Stimulated activated naive B cell treated with anti-CD40 and anti-IgM and Interleukin-4, amounts not matched to agents 10 μg/mL and 1 μg/mL and 100 μg/mL, for 72 hours (primary cell): ENCODE measurements around the gene NSF.
A peak's percentile ranks its signal among the peaks of the same experiment; 100 is the strongest.
"Not testable (repeated sequence)": the region's sequence is repeated elsewhere in the genome, so short reads cannot be mapped to it uniquely, and the experiment has no call there.

Source experiments
- ATAC-seq, 2 donors: fragments of 150-1000 bp; cut with Tn5 transposase; replicated peaks; 2 replicates each; pipeline ENCODE4 v1.10.0; 2021; ENCODE audit warnings: moderate library complexity in 1 of 2
- DNase-seq: peaks from one replicate; pipeline ENCODE4 v3.0.0; 2021
- H3K27ac Mint-ChIP-seq: one replicate; pipeline ENCODE4 v1.8.0; 2022; ENCODE audit warnings: mild to moderate bottlenecking, mixed read lengths
- H3K27me3 Mint-ChIP-seq, 2 donors: one replicate each; pipeline ENCODE4 v1.8.0; 2022; ENCODE audit warnings: mixed read lengths in 2 of 2
- H3K36me3 Mint-ChIP-seq, 2 donors: one replicate each; pipeline ENCODE4 v1.8.0; 2022; ENCODE audit warnings: mixed read lengths in 2 of 2, mild to moderate bottlenecking in 1 of 2
- H3K4me1 Mint-ChIP-seq, 2 donors: one replicate each; pipeline ENCODE4 v1.8.0; 2022; ENCODE audit warnings: mixed read lengths in 2 of 2, mild to moderate bottlenecking in 1 of 2
- H3K4me3 Mint-ChIP-seq, 2 donors: one replicate each; pipeline ENCODE4 v1.8.0; 2022; ENCODE audit warnings: mild to moderate bottlenecking in 2 of 2, mixed read lengths in 2 of 2, moderate library complexity in 1 of 2
- H3K9me3 Mint-ChIP-seq, 2 donors: one replicate each; pipeline ENCODE4 v1.8.0; 2022; ENCODE audit warnings: mixed read lengths in 2 of 2, mild to moderate bottlenecking in 1 of 2

The NSF gene

DNA sequence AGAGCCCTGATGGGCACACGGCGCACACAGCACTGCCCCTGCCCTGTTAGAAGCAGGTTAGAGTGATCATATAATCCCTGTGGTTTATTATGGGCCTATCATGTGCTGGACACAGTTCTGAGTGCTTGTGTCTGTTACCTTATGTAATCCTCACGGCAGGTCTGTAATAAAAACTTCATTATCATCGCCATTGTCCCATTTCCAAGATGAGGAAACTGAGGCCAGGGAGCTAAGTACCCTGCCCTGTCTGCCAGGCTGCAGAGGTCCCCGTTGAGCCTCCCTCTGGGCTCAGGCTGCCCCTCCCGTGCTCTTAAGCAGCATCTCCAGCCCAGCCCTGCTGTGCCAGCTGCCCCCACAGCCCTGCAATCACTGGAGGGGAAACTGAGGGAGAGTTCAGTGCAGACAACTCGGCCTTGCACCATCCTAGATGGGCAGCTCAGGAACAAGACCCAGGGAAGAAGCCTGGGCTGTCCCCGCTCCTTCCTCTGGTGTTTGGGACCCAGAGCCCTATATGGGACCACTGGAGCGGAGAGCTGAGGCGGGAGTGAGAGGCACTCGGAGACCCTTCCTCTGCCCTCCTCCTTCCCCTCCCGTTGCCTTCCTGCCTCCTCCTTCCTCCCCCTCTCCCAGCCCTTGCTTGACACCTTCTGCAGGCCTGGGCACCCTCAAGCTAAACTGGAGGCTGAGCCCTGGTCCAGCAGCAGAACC is 186.0 kb downstream of the NSF start:
- Mint-ChIP-seq H3K27me3 (peaks cover 10 to 22% of the 10 kb centered on the region in 2 donors), H3K4me3 (no peak overlapping the region), H3K9me3 (no peaks in the 10 kb centered on the region), H3K27ac (no peak overlapping the region), H3K36me3 (no peaks in the 10 kb centered on the region), H3K4me1 (peaks cover 13 to 20% of the 10 kb centered on the region in 2 donors)
- DNase-seq (no peak), ATAC-seq (no peak)

DNA sequence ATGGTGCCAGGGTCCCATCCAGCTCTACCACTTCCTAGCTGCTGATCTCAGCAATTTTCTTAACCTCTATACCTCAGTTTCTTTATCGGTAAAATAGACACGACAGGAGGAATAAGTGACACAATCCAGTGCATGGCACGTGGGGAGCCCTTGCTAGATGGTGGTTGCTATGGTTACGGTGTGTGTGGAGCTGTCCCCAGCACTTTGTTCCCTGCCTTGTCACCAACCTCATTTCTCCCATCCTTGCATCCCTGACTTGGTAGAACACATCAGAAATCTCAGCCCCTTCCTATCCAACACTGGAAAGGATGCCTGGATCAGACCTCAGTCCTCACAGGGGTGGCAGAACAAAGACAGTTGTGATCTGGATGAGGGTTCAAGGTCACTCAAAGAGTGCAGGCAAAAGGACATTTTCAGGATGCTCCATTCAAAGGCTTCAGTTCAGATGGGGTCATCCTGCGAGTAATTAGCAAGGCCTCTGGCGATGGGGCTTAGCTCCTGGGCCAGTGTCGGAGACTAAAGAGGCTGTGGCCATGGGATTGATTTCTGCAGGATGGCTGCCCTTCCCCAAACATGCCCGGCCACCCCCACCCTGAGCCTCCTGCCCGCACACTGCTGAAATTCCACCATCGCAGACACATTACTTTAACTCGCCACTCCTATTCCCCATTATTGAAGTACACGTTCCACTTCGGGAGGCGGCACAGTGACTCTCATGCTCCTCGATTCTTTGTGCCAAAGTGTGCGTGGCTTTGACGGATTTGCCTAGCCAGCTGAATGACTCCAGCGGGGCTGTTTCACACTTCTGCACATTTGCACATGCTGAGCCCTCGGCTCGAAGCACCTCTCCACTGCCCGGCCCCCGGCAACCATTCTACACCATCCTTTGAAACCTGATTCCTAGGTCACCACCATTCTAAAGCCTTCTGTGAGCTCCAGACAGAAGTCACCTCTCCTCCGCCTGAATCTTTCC is 187.8 kb downstream of the NSF start:
- no peaks in the 10 kb centered on the region for H3K9me3 Mint-ChIP-seq
- no peak for ATAC-seq
- no peak for DNase-seq
- no peak overlapping the region for H3K4me3 Mint-ChIP-seq
- no peak overlapping the region for H3K27ac Mint-ChIP-seq
- peaks cover 10 to 22% of the 10 kb centered on the region in 2 donors for H3K27me3 Mint-ChIP-seq
- H3K36me3 Mint-ChIP-seq, result no peaks in the 10 kb centered on the region
- H3K4me1 Mint-ChIP-seq, result peaks cover 10 to 13% of the 10 kb centered on the region in 2 donors

DNA sequence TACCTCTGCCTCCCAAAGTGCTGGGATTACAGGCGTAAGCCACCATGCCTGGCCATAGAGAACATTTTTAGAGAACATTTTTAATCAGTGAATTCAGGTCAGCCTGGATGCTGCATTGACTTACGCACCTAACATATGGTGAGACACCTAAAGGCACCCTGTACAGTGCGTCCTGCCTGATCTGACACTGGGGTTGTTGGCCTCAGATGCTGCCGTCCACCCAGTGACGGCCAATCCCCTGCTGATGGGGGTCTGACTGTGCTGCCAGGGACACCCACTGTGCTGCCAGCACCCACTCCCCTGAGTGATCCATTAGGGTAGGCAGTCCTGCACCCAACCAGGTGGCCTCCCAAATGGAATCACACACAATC is 189.5 kb downstream of the NSF start:
- Mint-ChIP-seq H3K27me3 (peaks cover 10 to 22% of the 10 kb centered on the region in 2 donors), H3K4me3 (no peak overlapping the region), H3K36me3 (no peaks in the 10 kb centered on the region), H3K27ac (no peak overlapping the region), H3K4me1 (peaks cover 5 to 13% of the 10 kb centered on the region in 2 donors), H3K9me3 (no peaks in the 10 kb centered on the region)
- DNase-seq (no peak), ATAC-seq (no peak)

GRCh38 chr17:46782250-46782953 is 191.9 kb downstream of the NSF start:
- peaks cover 2 to 5% of the 10 kb centered on the region in 2 donors for H3K4me1 Mint-ChIP-seq
- H3K36me3 Mint-ChIP-seq, result no peaks in the 10 kb centered on the region
- H3K9me3 Mint-ChIP-seq, result no peaks in the 10 kb centered on the region
- peak; percentile 63 to 70 for ATAC-seq
- H3K27ac Mint-ChIP-seq, result no peak overlapping the region
- peaks cover 4 to 8% of the 10 kb centered on the region in 2 donors for H3K27me3 Mint-ChIP-seq
- no peak for DNase-seq
- no peak overlapping the region for H3K4me3 Mint-ChIP-seq

DNA sequence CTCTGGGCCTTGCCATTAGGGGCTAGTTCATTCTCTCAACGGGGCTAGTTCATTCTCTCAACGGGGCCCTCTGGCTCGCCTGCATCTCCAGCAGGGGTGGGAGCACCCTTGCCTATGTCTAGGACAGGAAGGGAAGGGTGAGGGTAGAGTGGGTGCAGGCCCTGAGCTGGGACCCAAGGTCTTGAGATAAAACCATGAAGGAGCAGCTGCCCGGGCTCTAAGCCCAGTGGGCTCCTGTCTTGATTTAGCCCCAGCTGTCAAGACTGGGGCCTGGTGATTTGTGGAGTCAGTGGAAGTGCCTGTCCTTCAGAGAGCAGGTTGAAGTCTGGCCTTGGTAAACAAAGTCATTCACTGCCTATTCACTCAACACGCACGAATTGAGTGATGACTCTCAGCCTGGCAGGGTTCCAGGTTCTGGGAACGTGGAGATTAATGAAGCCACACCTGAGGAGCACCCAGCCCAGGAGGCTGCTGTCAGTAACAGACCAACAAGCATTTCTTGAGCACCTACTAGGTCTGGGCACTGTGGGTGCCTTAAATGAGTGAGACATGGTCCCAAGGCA is 192.6 kb downstream of the NSF start:
- Mint-ChIP-seq H3K4me3 (no peak overlapping the region), H3K9me3 (no peaks in the 10 kb centered on the region), H3K27ac (no peak overlapping the region), H3K4me1 (peaks cover 0 to 2% of the 10 kb centered on the region in 2 donors), H3K36me3 (no peaks in the 10 kb centered on the region), H3K27me3 (peaks cover 0 to 4% of the 10 kb centered on the region in 2 donors)
- no peak for ATAC-seq
- no peak for DNase-seq

DNA sequence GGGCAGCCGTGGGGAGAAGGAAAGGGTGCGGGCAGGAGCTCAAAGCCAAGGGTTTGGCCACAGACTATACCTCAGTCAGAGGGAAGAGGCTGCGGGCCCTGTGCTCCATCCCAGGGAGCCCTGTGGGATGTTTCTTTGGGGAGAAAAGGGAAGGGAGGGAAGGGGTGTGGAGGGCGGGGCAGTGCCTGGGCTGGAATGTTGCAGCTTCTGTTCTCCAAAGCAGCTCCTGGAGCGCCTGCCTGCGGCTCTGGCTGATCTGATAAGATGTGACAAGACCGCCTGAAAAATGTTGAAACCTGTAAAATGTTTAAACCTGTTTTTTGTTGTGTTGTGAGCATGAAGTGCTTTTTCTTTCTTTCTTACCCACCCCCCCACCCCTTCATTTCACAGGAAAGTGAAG is 195.2 kb downstream of the NSF start:
- Mint-ChIP-seq H3K36me3 (peaks cover 1 to 3% of the 10 kb centered on the region in 2 donors), H3K4me1 (peaks cover 4 to 5% of the 10 kb centered on the region in 2 donors), H3K27ac (no peak overlapping the region), H3K27me3 (peaks cover 9 to 11% of the 10 kb centered on the region in 2 donors), H3K9me3 (peaks cover 0 to 5% of the 10 kb centered on the region in 2 donors), H3K4me3 (no peak overlapping the region)
- no peak for DNase-seq
- no peak for ATAC-seq

DNA sequence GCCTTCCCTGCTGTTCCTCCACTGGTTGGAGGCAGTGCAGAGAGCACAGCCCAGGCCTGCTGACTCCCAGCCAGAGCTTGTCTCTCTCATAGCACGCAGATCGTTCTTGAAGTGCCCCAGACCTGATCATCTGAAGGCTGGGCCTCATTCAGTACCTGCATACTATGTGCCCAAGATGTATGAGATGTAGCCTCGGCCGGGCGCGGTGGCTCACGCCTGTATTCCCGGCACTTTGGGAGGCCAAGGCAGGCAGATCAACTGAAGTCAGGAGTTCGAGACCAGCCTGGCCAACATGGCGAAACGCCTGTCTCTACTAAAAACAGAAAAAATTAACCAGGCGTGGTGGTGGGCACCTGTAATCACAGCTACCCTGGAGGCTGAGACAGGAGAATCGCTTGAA is 197.0 kb downstream of the NSF start:
- H3K36me3 Mint-ChIP-seq, result peaks cover 1 to 3% of the 10 kb centered on the region in 2 donors
- H3K27ac Mint-ChIP-seq, result no peak overlapping the region
- peaks cover 8 to 9% of the 10 kb centered on the region in 2 donors for H3K4me1 Mint-ChIP-seq
- peaks cover 17 to 21% of the 10 kb centered on the region in 2 donors for H3K27me3 Mint-ChIP-seq
- ATAC-seq (no peak), DNase-seq (no peak)
- peaks cover 0 to 5% of the 10 kb centered on the region in 2 donors for H3K9me3 Mint-ChIP-seq
- no peak overlapping the region for H3K4me3 Mint-ChIP-seq

DNA sequence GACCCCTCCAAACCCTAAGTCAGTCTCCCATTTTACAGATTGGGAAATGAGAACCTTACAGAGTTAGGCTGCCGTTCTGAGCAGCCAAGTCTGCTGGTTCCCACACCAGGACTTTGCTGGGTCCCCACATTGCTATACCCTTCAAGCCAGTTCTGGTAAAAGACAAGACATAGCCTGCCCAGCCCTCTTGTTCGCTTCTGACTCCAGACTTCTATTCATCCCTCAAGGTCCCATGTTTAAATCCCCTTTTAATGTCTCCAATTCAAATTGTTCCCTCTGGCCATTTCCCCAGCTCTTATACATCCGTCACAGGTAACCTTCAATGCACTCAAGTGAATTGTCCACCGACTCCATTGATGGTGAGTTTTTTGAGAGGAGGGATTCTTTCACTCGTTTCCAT is 197.8 kb downstream of the NSF start:
- ATAC-seq (no peak), DNase-seq (no peak)
- Mint-ChIP-seq H3K27ac (no peak overlapping the region), H3K4me3 (no peak overlapping the region), H3K36me3 (peaks cover 1 to 3% of the 10 kb centered on the region in 2 donors), H3K4me1 (peaks cover 8 to 9% of the 10 kb centered on the region in 2 donors), H3K9me3 (peaks cover 0 to 5% of the 10 kb centered on the region in 2 donors), H3K27me3 (peaks cover 17 to 21% of the 10 kb centered on the region in 2 donors)

- Mint-ChIP-seq H3K4me3 (no peak overlapping the region), H3K9me3 (peaks cover 0 to 5% of the 10 kb centered on the region in 2 donors), H3K27ac (no peak overlapping the region), H3K4me1 (peaks cover 8 to 10% of the 10 kb centered on the region in 2 donors), H3K27me3 (peaks cover 19 to 26% of the 10 kb centered on the region in 2 donors), H3K36me3 (peaks cover 1 to 3% of the 10 kb centered on the region in 2 donors)
- DNase-seq (no peak), ATAC-seq (no peak)
Observed at GRCh38 chr17:46788796-46789195, 198.3 kb downstream of the NSF start.

GRCh38 chr17:46789610-46790009 is 199.1 kb downstream of the NSF start:
- ATAC-seq, result no peak
- no peak overlapping the region for H3K27ac Mint-ChIP-seq
- H3K4me3 Mint-ChIP-seq, result no peak overlapping the region
- peaks cover 8 to 14% of the 10 kb centered on the region in 2 donors for H3K4me1 Mint-ChIP-seq
- peaks cover 0 to 5% of the 10 kb centered on the region in 2 donors for H3K9me3 Mint-ChIP-seq
- peaks cover 1 to 3% of the 10 kb centered on the region in 2 donors for H3K36me3 Mint-ChIP-seq
- DNase-seq, result no peak
- H3K27me3 Mint-ChIP-seq, result peaks cover 21 to 31% of the 10 kb centered on the region in 2 donors

GRCh38 chr17:46790216-46790615 is 199.7 kb downstream of the NSF start:
- no peak overlapping the region for H3K27ac Mint-ChIP-seq
- no peak for ATAC-seq
- no peak for DNase-seq
- H3K27me3 Mint-ChIP-seq, result peaks cover 22 to 35% of the 10 kb centered on the region in 2 donors
- peaks cover 0 to 5% of the 10 kb centered on the region in 2 donors for H3K9me3 Mint-ChIP-seq
- H3K4me3 Mint-ChIP-seq, result no peak overlapping the region
- H3K36me3 Mint-ChIP-seq, result peaks cover 1 to 3% of the 10 kb centered on the region in 2 donors
- H3K4me1 Mint-ChIP-seq, result peaks cover 6 to 14% of the 10 kb centered on the region in 2 donors

DNA sequence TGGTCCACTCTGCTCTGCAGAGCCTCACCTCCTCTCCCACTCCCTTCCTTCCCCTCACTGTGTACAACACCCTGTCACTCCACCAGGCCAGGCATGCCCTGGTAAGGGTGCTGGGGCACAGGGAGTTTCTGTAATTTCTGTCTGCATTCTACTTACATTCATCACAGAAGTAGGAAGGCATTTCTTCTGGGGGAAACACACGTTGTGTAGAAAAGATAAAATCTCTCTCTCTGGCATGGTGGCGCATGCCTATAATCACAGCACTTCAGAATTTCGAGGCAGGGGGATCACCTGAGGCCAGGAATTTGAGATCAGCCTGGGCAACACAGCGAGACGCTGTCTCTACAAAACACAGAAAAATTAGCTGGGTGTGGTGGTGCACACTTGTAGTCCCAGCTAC is 201.1 kb downstream of the NSF start:
- peaks cover 1 to 3% of the 10 kb centered on the region in 2 donors for H3K36me3 Mint-ChIP-seq
- no peak overlapping the region for H3K4me3 Mint-ChIP-seq
- DNase-seq (no peak), ATAC-seq (no peak)
- peaks cover 33 to 44% of the 10 kb centered on the region in 2 donors for H3K27me3 Mint-ChIP-seq
- H3K4me1 Mint-ChIP-seq, result peaks cover 6 to 14% of the 10 kb centered on the region in 2 donors
- H3K9me3 Mint-ChIP-seq, result peaks cover 0 to 5% of the 10 kb centered on the region in 2 donors
- H3K27ac Mint-ChIP-seq, result no peak overlapping the region

GRCh38 chr17:46792071-46792470 is 201.6 kb downstream of the NSF start:
- DNase-seq (no peak), ATAC-seq (no peak)
- peaks cover 6 to 14% of the 10 kb centered on the region in 2 donors for H3K4me1 Mint-ChIP-seq
- no peak overlapping the region for H3K27ac Mint-ChIP-seq
- no peak overlapping the region for H3K4me3 Mint-ChIP-seq
- H3K27me3 Mint-ChIP-seq, result peaks cover 36 to 49% of the 10 kb centered on the region in 2 donors
- peaks cover 1 to 3% of the 10 kb centered on the region in 2 donors for H3K36me3 Mint-ChIP-seq
- H3K9me3 Mint-ChIP-seq, result peaks cover 0 to 5% of the 10 kb centered on the region in 2 donors

DNA sequence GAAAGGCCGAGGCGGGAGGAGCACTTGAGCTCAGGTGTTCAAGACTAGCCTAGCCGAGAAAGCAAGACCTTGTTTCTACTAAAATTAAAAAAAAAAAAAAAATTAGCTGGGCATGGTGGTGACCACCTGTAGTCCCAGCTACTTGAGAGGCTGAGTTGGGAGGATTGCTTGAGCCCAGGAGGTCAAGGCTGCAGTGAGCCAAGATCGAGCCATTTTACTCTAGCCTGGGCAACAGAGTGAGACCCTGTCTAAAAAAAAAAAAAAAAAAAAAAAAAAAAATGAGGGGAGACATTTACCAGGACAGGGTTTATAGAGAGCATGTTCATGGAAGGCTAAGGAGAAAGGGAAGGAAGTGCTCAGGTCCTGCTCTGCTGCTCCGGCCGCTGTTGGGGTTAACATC is 202.6 kb downstream of the NSF start:
- Mint-ChIP-seq H3K27me3 (peaks cover 42 to 54% of the 10 kb centered on the region in 2 donors), H3K4me1 (peaks cover 6 to 14% of the 10 kb centered on the region in 2 donors)
- not testable (repeated sequence) for H3K4me3 Mint-ChIP-seq, H3K27ac Mint-ChIP-seq, DNase-seq, H3K36me3 Mint-ChIP-seq, H3K9me3 Mint-ChIP-seq, ATAC-seq
